AG09309 (cell line): Measurements from ENCODE around the gene MAST4.

Experiments
- DNase-seq: peaks from one replicate; pipeline ENCODE4 v3.0.0-alpha.2; 2010; ENCODE audit warnings: low read depth
- H3K4me3 ChIP-seq: 2 replicates; pipeline ENCODE4 v1.5.1; 2011; ENCODE audit warnings: mild to moderate bottlenecking, low read depth, low read length, moderate library complexity; ENCODE audit not compliant: control insufficient read depth
- CTCF ChIP-seq: IDR thresholded peaks from 2 replicates; pipeline ENCODE4 v1.5.1; 2011; ENCODE audit warnings: mild to moderate bottlenecking, low read depth, low read length, inconsistent platforms; ENCODE audit not compliant: insufficient read depth, control insufficient read depth; ENCODE audit errors: missing control alignments

MAST4 gene

GRCh38 chr5:66615136-66615535, 18.9 kb downstream of the MAST4 start:
- no peak for TF ChIP-seq CTCF
- no peak for DNase-seq
- no peak overlapping the region for H3K4me3 ChIP-seq

GRCh38 chr5:66615894-66616293, 19.7 kb downstream of the MAST4 start:
- TF ChIP-seq CTCF, result no peak
- H3K4me3 ChIP-seq, result no peak overlapping the region
- DNase-seq, result no peak

GRCh38 chr5:66616520-66617225, 20.5 kb downstream of the MAST4 start:
- no peak for TF ChIP-seq CTCF
- H3K4me3 ChIP-seq, result no peak overlapping the region
- DNase-seq, result no peak

GRCh38 chr5:66617226-66617861, 21.2 kb downstream of the MAST4 start:
- H3K4me3 ChIP-seq, result no peak overlapping the region
- no peak for DNase-seq
- TF ChIP-seq CTCF, result no peak

- no peak for TF ChIP-seq CTCF
Observed at GRCh38 chr5:66617991-66618768, 22.0 kb downstream of the MAST4 start.

GRCh38 chr5:66620711-66621110, 24.5 kb downstream of the MAST4 start:
- H3K4me3 ChIP-seq, result no peak overlapping the region
- no peak for TF ChIP-seq CTCF

More at GRCh38 chr5:66617991-66618768, 22.0 kb downstream of the MAST4 start:
- DNase-seq, result no peak
- no peak overlapping the region for H3K4me3 ChIP-seq

More at GRCh38 chr5:66620711-66621110, 24.5 kb downstream of the MAST4 start:
- DNase-seq, result no peak
